ENCODE measurements around the gene FUT1.
A peak's percentile ranks its signal among the peaks of the same experiment; 100 is the strongest.

The FUT1 gene

DNA sequence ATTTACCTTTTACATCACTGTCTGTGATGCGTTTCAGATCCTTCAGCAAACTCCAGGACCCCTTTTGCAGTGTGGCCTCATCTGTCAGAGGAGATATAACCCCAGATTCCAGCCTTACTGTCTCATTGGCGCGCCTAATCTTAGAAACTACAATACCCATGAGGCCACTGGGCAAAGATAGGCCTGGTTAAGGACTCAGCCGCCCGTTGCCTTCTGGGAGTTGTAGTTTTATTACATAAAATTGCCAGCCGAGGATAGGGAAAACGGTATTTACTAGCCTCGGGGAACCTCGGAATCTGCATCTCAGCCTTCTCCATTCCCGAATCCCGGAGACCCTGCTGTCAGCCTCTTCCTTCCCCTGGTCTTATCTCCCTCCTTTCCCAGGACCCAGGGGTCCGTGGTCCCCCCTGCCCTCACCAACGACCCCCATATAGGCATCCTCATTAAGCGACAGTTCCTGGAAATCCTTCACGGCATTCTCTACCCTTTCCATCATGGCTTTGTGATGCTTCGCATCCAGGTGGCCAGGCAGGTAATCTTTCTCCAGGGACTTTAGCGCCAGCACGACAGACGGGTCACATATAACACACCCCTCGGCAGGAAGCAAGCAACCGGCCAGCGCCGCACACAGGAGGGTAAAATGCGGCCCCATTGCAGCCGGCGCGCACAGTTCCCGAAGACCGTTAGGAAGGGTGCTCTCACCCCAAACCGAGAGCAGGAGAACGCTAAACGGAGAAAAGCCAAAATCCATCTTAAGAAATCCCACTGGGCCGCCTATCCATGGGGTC lies 7.0 kb downstream of the FUT1 start:
- no peak overlapping the region for H3K4me3 ChIP-seq (ENCODE audit: low read depth, low read length)
- TF ChIP-seq, protein P1, sequence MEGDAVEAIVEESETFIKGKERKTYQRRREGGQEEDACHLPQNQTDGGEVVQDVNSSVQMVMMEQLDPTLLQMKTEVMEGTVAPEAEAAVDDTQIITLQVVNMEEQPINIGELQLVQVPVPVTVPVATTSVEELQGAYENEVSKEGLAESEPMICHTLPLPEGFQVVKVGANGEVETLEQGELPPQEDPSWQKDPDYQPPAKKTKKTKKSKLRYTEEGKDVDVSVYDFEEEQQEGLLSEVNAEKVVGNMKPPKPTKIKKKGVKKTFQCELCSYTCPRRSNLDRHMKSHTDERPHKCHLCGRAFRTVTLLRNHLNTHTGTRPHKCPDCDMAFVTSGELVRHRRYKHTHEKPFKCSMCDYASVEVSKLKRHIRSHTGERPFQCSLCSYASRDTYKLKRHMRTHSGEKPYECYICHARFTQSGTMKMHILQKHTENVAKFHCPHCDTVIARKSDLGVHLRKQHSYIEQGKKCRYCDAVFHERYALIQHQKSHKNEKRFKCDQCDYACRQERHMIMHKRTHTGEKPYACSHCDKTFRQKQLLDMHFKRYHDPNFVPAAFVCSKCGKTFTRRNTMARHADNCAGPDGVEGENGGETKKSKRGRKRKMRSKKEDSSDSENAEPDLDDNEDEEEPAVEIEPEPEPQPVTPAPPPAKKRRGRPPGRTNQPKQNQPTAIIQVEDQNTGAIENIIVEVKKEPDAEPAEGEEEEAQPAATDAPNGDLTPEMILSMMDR (IDR thresholded peaks at IDR 0.05; ENCODE audit: low read depth, low read length), result no peak

DNA sequence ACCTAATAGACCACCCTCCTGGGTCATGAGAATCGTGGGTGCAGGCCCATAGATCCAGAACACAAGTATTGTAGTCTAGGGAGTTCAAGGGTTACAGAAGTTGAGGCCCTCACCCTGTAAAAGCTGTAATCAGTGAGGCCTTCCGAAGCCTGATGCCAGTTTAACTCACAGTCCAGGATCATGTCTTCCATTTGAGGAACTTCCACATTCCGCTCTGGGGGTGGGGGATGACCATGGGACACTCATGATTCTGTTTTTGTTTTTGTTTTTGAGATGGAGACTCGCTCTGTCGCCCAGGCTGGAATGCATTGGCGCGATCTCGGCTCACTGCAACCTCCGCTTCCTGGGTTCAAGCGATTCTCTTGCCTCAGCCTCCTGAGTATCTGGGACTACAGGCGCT lies 10.3 kb downstream of the FUT1 start:
- H3K4me3 ChIP-seq (ENCODE audit: low read depth, low read length), result no peak overlapping the region
- TF ChIP-seq, protein P1 (IDR thresholded peaks at IDR 0.05; ENCODE audit: low read depth, low read length), result no peak

DNA sequence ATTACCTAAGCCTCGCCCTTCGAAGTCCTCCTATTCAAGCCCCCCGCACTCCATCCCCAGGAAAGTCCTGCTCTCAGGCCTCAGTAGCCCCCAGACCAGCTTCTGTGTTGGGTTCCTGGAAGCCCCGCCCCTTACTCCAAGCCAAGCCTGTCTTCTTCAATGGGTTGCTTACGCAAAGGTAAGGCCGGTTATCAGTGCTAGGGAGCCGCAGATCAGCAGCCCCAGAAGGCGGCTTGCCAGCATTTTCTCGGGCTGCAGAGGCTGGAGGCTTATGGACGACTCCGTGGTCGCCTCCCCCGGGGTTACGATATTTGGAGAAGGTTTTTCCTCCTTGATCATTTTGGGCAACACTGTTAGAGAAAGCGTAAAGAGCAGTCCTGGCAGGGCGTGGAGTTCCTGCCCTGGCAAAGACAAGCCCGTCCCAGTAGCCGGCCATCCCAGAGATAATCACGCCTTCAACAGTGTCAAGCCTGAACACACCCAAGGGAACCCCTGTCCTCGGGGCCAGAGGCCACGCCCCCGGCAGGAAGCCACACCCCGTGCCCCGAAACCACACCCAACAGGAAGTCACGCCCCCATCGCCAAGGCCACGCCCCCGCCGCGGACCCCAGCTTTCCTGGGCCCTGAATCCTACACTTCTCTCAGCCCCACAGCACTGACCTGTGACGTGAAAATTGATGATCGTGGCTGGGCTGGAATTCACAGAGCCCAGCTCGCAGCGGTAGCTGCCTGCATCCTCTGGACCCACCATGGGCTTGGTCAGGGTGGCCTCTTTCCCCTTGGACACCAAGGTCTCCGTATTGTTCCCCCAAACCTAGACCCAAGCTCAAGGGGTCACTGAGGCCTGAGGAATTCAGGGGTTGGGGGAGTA lies 11.1 kb downstream of the FUT1 start:
- TF ChIP-seq, protein P1 (IDR thresholded peaks at IDR 0.05; ENCODE audit: low read depth, low read length), result no peak
- H3K4me3 ChIP-seq (ENCODE audit: low read depth, low read length), result no peak overlapping the region

DNA sequence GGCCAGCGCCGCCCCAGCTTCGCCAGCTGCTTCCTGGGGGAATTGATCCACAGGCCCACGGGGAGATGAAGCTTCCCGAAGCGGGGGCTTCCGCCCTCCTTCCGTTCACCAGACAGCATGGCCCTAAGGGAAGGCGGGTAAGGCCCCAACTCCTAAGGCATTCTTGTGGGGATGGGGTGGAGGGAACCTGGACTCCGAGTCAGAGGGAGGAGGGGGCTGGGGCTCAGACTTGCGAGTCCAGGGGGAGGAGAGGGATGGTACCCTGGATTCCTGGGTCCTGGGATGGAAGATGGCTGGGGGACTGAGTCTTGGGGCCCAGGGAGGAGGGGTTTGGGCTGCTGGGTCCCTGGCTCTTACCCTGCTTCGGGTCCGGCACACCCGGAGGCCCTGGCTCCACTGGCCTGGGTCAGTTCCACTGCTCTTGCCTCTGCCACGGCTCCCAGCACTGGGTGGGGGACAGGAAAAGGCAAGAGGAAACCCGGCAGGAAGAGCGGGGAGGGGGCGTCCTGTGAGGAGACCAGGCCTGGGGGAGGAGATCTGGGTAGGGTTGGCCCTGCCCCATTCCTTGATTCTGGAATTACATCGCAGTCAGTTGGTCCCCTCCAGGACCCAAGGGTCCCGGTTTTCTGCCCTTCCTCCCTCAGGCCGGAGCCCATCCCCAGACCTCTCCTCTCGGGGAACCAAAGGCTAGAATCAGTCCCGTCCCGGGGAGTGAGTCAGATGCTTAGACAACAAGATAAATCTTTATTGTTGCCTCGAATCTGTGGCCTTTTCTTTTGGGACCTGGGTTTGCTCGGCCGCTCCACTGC lies 12.1 kb downstream of the FUT1 start, which contains the start of gene RASIP1:
Gene RASIP1, minus strand, starts transcription at position 447 of the 809 bp plus-strand sequence. Its CDS starts 328 bp downstream, at position 119.
- H3K4me3 ChIP-seq (ENCODE audit: low read depth, low read length), result no peak within 1 kb of the TSS
- TF ChIP-seq, protein P1 (IDR thresholded peaks at IDR 0.05; ENCODE audit: low read depth, low read length), result no peak

DNA sequence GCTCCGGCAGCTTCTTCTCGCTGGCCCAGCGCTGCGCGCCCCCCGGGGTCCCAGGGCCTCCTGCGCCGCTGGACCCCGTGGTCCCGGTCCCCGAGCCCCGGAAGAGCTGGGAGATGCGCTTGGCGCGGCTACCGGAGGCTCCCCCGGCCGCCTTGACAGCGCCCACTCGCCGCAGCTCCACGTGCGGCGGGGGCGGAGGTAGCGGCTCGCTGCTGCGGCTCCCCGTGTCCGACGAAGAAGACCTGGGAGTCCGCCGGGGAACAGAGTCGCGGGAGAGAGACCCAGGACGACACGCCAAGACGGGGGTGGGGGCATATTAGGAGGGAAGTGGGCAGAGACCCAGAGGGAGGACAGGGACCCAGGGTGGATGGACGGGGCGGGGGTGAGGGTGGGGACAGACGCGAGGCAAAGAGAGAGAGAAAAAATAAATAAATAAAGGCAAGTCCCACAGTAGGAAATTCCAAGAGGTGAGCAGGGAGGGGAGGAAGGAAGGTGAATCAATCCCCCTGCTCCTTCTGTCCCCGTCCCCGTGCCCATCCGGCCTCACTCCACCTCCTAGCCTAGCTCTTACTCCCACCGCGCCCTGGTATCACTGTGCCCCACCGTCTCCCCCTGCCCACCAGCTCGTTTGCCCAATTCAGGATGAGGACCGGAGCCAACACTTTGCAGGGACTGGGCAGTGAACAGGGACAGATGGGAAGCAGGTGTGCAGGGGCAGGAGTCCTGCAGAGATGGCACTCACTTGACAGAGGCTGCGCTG lies 12.9 kb downstream of the FUT1 start:
- TF ChIP-seq, protein P1 (IDR thresholded peaks at IDR 0.05; ENCODE audit: low read depth, low read length), result no peak
- peak overlapping the region; percentile 43 for H3K4me3 ChIP-seq (ENCODE audit: low read depth, low read length)

DNA sequence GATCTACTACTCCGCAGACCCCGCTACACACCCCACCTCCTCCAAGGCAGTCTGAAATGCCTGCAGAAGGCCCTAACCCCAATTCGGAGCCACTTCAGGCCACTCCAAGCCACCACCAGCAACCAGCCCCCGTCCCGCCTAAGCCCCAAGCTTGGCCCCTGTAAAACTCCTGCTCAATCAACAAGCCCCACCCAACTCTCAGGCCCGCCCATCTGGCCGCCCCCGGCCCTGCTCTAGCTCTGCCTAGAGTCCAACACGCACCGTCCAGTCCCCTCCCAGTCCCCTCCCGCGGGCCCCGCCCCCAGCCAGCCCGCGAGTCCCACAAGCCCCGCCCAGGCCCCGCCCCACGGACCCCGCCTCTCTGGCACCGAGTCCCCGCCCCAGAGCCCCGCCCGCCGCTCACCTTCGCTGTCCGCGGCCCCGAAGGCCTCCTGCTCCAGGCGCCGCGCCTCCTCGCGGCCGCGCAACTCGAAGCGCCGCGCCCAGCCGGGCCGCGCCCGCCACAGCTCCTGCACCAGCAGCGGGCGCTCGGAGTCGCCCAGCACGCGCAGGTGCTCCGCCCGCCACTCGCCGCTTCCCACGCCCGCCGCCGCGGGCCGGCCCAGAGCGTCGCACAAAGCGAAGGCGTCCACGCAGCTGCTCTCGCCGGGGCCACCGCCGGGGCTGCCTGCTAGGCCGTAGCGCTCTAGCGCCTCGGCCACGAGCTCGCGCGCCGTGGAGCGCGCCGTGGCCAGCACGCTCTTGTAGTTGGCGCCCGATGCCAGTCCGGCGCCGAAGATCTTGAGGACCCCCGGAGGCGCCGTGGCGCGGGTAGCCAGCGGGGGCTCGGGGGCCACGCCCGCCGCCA lies 13.7 kb downstream of the FUT1 start:
- peak overlapping the region; percentile 43 for H3K4me3 ChIP-seq (ENCODE audit: low read depth, low read length)

More for the DNA sequence above, 13.7 kb downstream of the FUT1 start:
- TF ChIP-seq, protein P1 (IDR thresholded peaks at IDR 0.05; ENCODE audit: low read depth, low read length), result no peak
